Measurements from ENCODE around the gene SPATA20.

Gene SPATA20

GRCh38 chr17:50602836-50603235, 55.9 kb downstream of the SPATA20 start:
- no peak for TF ChIP-seq EZH2 (optimal IDR thresholded peaks at IDR 0.05; ENCODE audit: low read depth, low read length)
- TF ChIP-seq CTCF (IDR thresholded peaks at IDR 0.05; ENCODE audit: low read length) = no peak
- no peak for TF ChIP-seq EZH2phosphoT487 (IDR thresholded peaks at IDR 0.05; ENCODE audit: low read length)

GRCh38 chr17:50603340-50603739, 56.4 kb downstream of the SPATA20 start:
- Histone ChIP-seq H4K20me1 (ENCODE audit: insufficient read depth, low read length) (no peaks in the 10 kb centered on the region), H3K9me2 (replicated peaks; ENCODE audit: insufficient read depth, low read length) (no peaks in the 10 kb centered on the region), H2AFZ (ENCODE audit: low read length) (no peak overlapping the region), H3K79me2 (ENCODE audit: low read length) (no peaks in the 10 kb centered on the region), H3K9me3 (replicated peaks; ENCODE audit: insufficient read depth, low read length) (no peaks in the 10 kb centered on the region), H3K4me2 (ENCODE audit: low read depth, low read length) (peak overlapping the region; percentile 10; the same call in 1 of the 2 replicates), H3K27me3 (replicated peaks; ENCODE audit: insufficient read depth, low read length) (peaks cover 94% of the 10 kb centered on the region), H3K4me3 (ENCODE audit: low read length) (no peak overlapping the region), H3K27ac (ENCODE audit: low read length) (no peak overlapping the region), H3K9ac (ENCODE audit: low read length) (no peak overlapping the region), H3K36me3 (replicated peaks; ENCODE audit: insufficient read depth, low read length) (no peaks in the 10 kb centered on the region), H3K4me1 (ENCODE audit: low read length) (no peaks in the 10 kb centered on the region), H3F3A (ENCODE audit: insufficient read depth, low read length) (no peaks in the 10 kb centered on the region)
- peak; percentile 47 for TF ChIP-seq CTCF (IDR thresholded peaks at IDR 0.05; ENCODE audit: low read length)
- no peak for TF ChIP-seq EZH2 (optimal IDR thresholded peaks at IDR 0.05; ENCODE audit: low read depth, low read length)
- no peak for TF ChIP-seq EZH2phosphoT487 (IDR thresholded peaks at IDR 0.05; ENCODE audit: low read length)
- no peak for DNase-seq

More at GRCh38 chr17:50602836-50603235, 55.9 kb downstream of the SPATA20 start:
- H3K4me3 ChIP-seq (ENCODE audit: low read length) = no peak overlapping the region
- H4K20me1 ChIP-seq (ENCODE audit: insufficient read depth, low read length) = no peaks in the 10 kb centered on the region
- H3K79me2 ChIP-seq (ENCODE audit: low read length) = no peaks in the 10 kb centered on the region
- no peaks in the 10 kb centered on the region for H3K36me3 ChIP-seq (replicated peaks; ENCODE audit: insufficient read depth, low read length)
- H3K27me3 ChIP-seq (replicated peaks; ENCODE audit: insufficient read depth, low read length) = peaks cover 90% of the 10 kb centered on the region
- no peaks in the 10 kb centered on the region for H3K4me1 ChIP-seq (ENCODE audit: low read length)
- H3K9me2 ChIP-seq (replicated peaks; ENCODE audit: insufficient read depth, low read length) = no peaks in the 10 kb centered on the region
- H3K9ac ChIP-seq (ENCODE audit: low read length) = no peak overlapping the region
- H3K4me2 ChIP-seq (ENCODE audit: low read depth, low read length) = peak overlapping the region; percentile 10; the same call in 1 of the 2 replicates
- no peaks in the 10 kb centered on the region for H3K9me3 ChIP-seq (replicated peaks; ENCODE audit: insufficient read depth, low read length)
- H3K27ac ChIP-seq (ENCODE audit: low read length) = no peak overlapping the region
- no peak overlapping the region for H2AFZ ChIP-seq (ENCODE audit: low read length)
- no peaks in the 10 kb centered on the region for H3F3A ChIP-seq (ENCODE audit: insufficient read depth, low read length)
- no peak for DNase-seq

- no peak overlapping the region for H3K9ac ChIP-seq (ENCODE audit: low read length)
- H3K27ac ChIP-seq (ENCODE audit: low read length) = no peak overlapping the region
- H3K79me2 ChIP-seq (ENCODE audit: low read length) = no peaks in the 10 kb centered on the region
- H2AFZ ChIP-seq (ENCODE audit: low read length) = no peak overlapping the region
- no peaks in the 10 kb centered on the region for H4K20me1 ChIP-seq (ENCODE audit: insufficient read depth, low read length)
- H3K9me3 ChIP-seq (replicated peaks; ENCODE audit: insufficient read depth, low read length) = no peaks in the 10 kb centered on the region
- H3K9me2 ChIP-seq (replicated peaks; ENCODE audit: insufficient read depth, low read length) = no peaks in the 10 kb centered on the region
- H3K36me3 ChIP-seq (replicated peaks; ENCODE audit: insufficient read depth, low read length) = no peaks in the 10 kb centered on the region
- peaks cover 98% of the 10 kb centered on the region for H3K27me3 ChIP-seq (replicated peaks; ENCODE audit: insufficient read depth, low read length)
- TF ChIP-seq CTCF (IDR thresholded peaks at IDR 0.05; ENCODE audit: low read length) = no peak
- no peak for TF ChIP-seq EZH2 (optimal IDR thresholded peaks at IDR 0.05; ENCODE audit: low read depth, low read length)
- TF ChIP-seq EZH2phosphoT487 (IDR thresholded peaks at IDR 0.05; ENCODE audit: low read length) = no peak
- no peak overlapping the region for H3K4me2 ChIP-seq (ENCODE audit: low read depth, low read length)
- H3K4me3 ChIP-seq (ENCODE audit: low read length) = no peak overlapping the region
- no peaks in the 10 kb centered on the region for H3F3A ChIP-seq (ENCODE audit: insufficient read depth, low read length)
- DNase-seq = no peak
- no peaks in the 10 kb centered on the region for H3K4me1 ChIP-seq (ENCODE audit: low read length)
Measured at GRCh38 chr17:50604513-50604912, 57.5 kb downstream of the SPATA20 start.

Data from MM.1S (cell line).